ENCODE results near the gene C3orf22.

GRCh38 chr3:126543457-126544061 is 15.2 kb downstream of the C3orf22 start:
- TF ChIP-seq CTCF (conservative IDR thresholded peaks at IDR 0.05 in 1 of 2, IDR thresholded peaks at IDR 0.05 in 1 of 2; ENCODE audit: extremely low read depth in 1 of 2, insufficient read depth in 1 of 2, low read depth in 1 of 2, low read length in 2 of 2) (no peak), EZH2 (IDR thresholded peaks at IDR 0.05; ENCODE audit: borderline replicate concordance, low read length) (no peak)
